Fibroblast of lung (primary cell): ENCODE data around the gene NPFFR1. TPM values are rescaled to one million over a fixed set of nuclear protein-coding genes. Genes with fewer than 3 reads are reported as not detected.
A peak's percentile ranks its signal among the peaks of the same experiment; 100 is the strongest.

ENCODE experiments used
- DNase-seq, 2 donors: peaks; one replicate each; pipeline versions ENCODE4 v3.0.0 to v3.0.0-alpha.2; 2010; ENCODE audit warnings: low read depth in 2 of 2
- H2AFZ ChIP-seq: 2 replicates; pipeline ENCODE4 v1.5.1; 2012; ENCODE audit warnings: low read length, control low read depth, inconsistent platforms
- H3K27ac ChIP-seq: 2 replicates; pipeline ENCODE4 v1.5.1; 2011; ENCODE audit warnings: low read length, control low read depth; ENCODE audit not compliant: insufficient read depth
- H3K27me3 ChIP-seq: 2 replicates; pipeline ENCODE4 v1.5.1; 2011; ENCODE audit warnings: mild to moderate bottlenecking, low read length; ENCODE audit not compliant: control insufficient read depth, insufficient read depth
- H3K36me3 ChIP-seq: 2 replicates; pipeline ENCODE4 v1.5.1; 2011; ENCODE audit warnings: low read length; ENCODE audit not compliant: control insufficient read depth, insufficient read depth
- H3K4me1 ChIP-seq: 2 replicates; pipeline ENCODE4 v1.5.1; 2011; ENCODE audit warnings: low read length; ENCODE audit not compliant: control insufficient read depth, insufficient read depth; ENCODE audit errors: extremely low read depth
- H3K4me2 ChIP-seq: 2 replicates; pipeline ENCODE4 v1.5.1; 2011; ENCODE audit warnings: low read length, control low read depth; ENCODE audit not compliant: insufficient read depth; ENCODE audit errors: extremely low read depth
- H3K4me3 ChIP-seq, 4 experiments: fragments of 200-600 bp in 1 of 4; sonication (generic) in 1 of 4; replicated peaks in 1 of 4; 2 replicates each; pipeline ENCODE4 v1.5.1; 2011 to 2016; ENCODE audit warnings: low read length in 4 of 4, low read depth in 3 of 4, mild to moderate bottlenecking in 3 of 4, control low read depth in 2 of 4, inconsistent platforms in 1 of 4, mixed read lengths in 1 of 4; ENCODE audit not compliant: insufficient read depth in 1 of 4; ENCODE audit errors: control extremely low read depth in 1 of 4
- H3K79me2 ChIP-seq: 2 replicates; pipeline ENCODE4 v1.5.1; 2012; ENCODE audit warnings: mild to moderate bottlenecking, low read length, inconsistent platforms; ENCODE audit not compliant: control insufficient read depth, insufficient read depth
- H3K9ac ChIP-seq: 2 replicates; pipeline ENCODE4 v1.5.1; 2011; ENCODE audit warnings: mild to moderate bottlenecking, low read length, control low read depth; ENCODE audit not compliant: insufficient read depth
- H3K9me3 ChIP-seq: 2 replicates; pipeline ENCODE4 v1.5.1; 2012; ENCODE audit warnings: low read depth, low read length; ENCODE audit not compliant: control insufficient read depth, insufficient read depth
- H4K20me1 ChIP-seq: 2 replicates; pipeline ENCODE4 v1.5.1; 2011; ENCODE audit warnings: low read length; ENCODE audit not compliant: control insufficient read depth, insufficient read depth; ENCODE audit errors: extremely low read depth
- CTCF ChIP-seq, 2 donors: IDR thresholded peaks in 1 of 2; conservative IDR thresholded peaks in 1 of 2; 1 replicate in 1 of 2; 2 replicates in 1 of 2; pipeline ENCODE4 v1.5.1; 2011 to 2012; ENCODE audit warnings: low read length in 2 of 2, control low read depth in 1 of 2, inconsistent platforms in 1 of 2, low read depth in 1 of 2, mild to moderate bottlenecking in 1 of 2
- EZH2 ChIP-seq: IDR thresholded peaks from 2 replicates; pipeline ENCODE4 v1.5.1; 2012; ENCODE audit warnings: low read length, control low read depth, mild to moderate bottlenecking; ENCODE audit errors: missing control alignments
- polyA plus RNA-seq, 2 donors: library from polyadenylated mRNA; depleted of rRNA in 1 of 2; stranded (reverse) in 1 of 2; unstranded in 1 of 2; fragments of >200 nt; gene quantifications; 2 replicates each; pipeline ENCODE4 v1.2.1, GENCODE V29; 2011 to 2012; ENCODE audit warnings: missing spikeins in 1 of 2
- total RNA-seq: library from RNA; depleted of rRNA; stranded (reverse); fragments of >200 nt; gene quantifications from 2 replicates; pipeline ENCODE4 v1.2.1, GENCODE V29; 2014

Gene NPFFR1
- total and polyA plus RNA-seq, 2 donors (not counting 1 experiment from before 2014, with no cell fraction given) = not detected

- TF ChIP-seq EZH2 (no peak), CTCF (conservative IDR thresholded peaks at IDR 0.05 in 1 of 2, IDR thresholded peaks at IDR 0.05 in 1 of 2; ENCODE audit: low read depth in 1 of 2, low read length in 2 of 2) (peak in 1 of 2 donors; percentile 21)
- H2AFZ ChIP-seq = no peak overlapping the region
- H3K4me2 ChIP-seq = peak overlapping the region; percentile 52
- H3K4me3 ChIP-seq = no peak overlapping the region
- H3K36me3 ChIP-seq = no peaks in the 10 kb centered on the region
- peak overlapping the region; percentile 61 for H3K27ac ChIP-seq
- peak; percentile 97 to 98 for DNase-seq
- H3K27me3 ChIP-seq = no peaks in the 10 kb centered on the region
- H3K9me3 ChIP-seq = no peaks in the 10 kb centered on the region
- no peak overlapping the region for H3K9ac ChIP-seq
- H4K20me1 ChIP-seq = no peaks in the 10 kb centered on the region
- H3K4me1 ChIP-seq = peaks cover 14% of the 10 kb centered on the region
- no peaks in the 10 kb centered on the region for H3K79me2 ChIP-seq
Measured at GRCh38 chr10:70267161-70267933, 16.5 kb downstream of the NPFFR1 start.

DNA sequence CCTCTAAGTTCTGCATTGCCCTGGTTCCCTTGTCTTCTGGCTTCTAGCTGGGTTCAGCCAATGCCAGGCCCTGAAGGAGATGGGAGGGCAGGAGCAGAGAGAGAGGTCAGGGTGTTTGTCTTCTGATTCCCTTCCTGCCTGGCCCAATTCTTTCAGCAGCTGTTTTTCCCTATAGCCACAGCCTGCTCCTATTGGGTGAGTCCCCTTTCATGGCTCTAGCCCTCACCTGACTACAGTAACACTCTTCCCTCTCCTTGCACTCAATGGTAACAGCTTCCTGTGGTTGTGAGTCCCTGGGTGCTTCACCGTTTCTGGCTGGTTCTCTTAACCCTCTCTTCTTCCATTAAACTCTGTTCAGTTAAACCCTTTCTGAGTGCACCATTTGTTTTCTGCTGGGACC lies 17.1 kb downstream of the NPFFR1 start:
- no peak overlapping the region for H3K4me2 ChIP-seq
- H3K27ac ChIP-seq = peak overlapping the region; percentile 2
- no peaks in the 10 kb centered on the region for H3K79me2 ChIP-seq
- no peak overlapping the region for H3K4me3 ChIP-seq
- no peak for TF ChIP-seq EZH2
- TF ChIP-seq CTCF (conservative IDR thresholded peaks at IDR 0.05 in 1 of 2, IDR thresholded peaks at IDR 0.05 in 1 of 2; ENCODE audit: low read depth in 1 of 2, low read length in 2 of 2) = no peak
- H3K36me3 ChIP-seq = no peaks in the 10 kb centered on the region
- no peak overlapping the region for H3K9ac ChIP-seq
- H3K9me3 ChIP-seq = no peaks in the 10 kb centered on the region
- no peak for DNase-seq
- peaks cover 14% of the 10 kb centered on the region for H3K4me1 ChIP-seq
- no peaks in the 10 kb centered on the region for H4K20me1 ChIP-seq
- H2AFZ ChIP-seq = no peak overlapping the region
- H3K27me3 ChIP-seq = no peaks in the 10 kb centered on the region

GRCh38 chr10:70266056-70266455 lies 17.7 kb downstream of the NPFFR1 start:
- Histone ChIP-seq H3K4me2 (no peak overlapping the region), H3K79me2 (no peaks in the 10 kb centered on the region), H3K4me1 (peaks cover 14% of the 10 kb centered on the region), H3K36me3 (no peaks in the 10 kb centered on the region), H3K4me3 (no peak overlapping the region), H3K27ac (no peak overlapping the region), H3K9me3 (no peaks in the 10 kb centered on the region), H3K27me3 (peaks cover 2% of the 10 kb centered on the region), H4K20me1 (no peaks in the 10 kb centered on the region), H2AFZ (no peak overlapping the region), H3K9ac (no peak overlapping the region)
- no peak for DNase-seq
- no peak for TF ChIP-seq EZH2
- TF ChIP-seq CTCF (conservative IDR thresholded peaks at IDR 0.05 in 1 of 2, IDR thresholded peaks at IDR 0.05 in 1 of 2; ENCODE audit: low read depth in 1 of 2, low read length in 2 of 2) = no peak
